GM18861 (cell line): Measurements from ENCODE around the gene HEPACAM2.
A peak's percentile ranks its signal among the peaks of the same experiment; 100 is the strongest.

Source experiments
- ATAC-seq: cut with Tn5 transposase; IDR thresholded peaks from one replicate; pipeline ENCODE4 v1.9.1; 2021; ENCODE audit not compliant: unreplicated experiment

The HEPACAM2 gene

DNA sequence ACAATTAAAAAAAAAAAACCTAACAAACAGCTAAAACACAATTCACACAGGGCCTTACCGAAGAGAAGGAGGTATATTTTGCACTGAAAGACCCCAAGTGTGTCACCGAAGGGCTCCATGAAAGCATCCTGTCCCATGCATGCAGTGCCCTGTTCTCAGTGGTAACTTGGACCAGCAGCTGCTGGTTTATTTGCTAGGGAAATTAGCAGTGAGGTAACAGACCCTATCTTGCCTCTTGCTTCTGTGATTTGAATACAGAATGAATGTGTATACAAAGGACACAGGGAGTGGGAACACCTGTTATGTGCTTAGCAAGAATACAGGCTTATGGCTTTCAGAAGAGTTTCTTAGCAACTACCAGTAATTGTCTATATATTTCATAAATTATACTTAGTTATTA is at the start of gene HEPACAM2:
Gene HEPACAM2 (minus strand): TSS at position 160 of the 400 bp plus-strand sequence.
- no peak for ATAC-seq

DNA sequence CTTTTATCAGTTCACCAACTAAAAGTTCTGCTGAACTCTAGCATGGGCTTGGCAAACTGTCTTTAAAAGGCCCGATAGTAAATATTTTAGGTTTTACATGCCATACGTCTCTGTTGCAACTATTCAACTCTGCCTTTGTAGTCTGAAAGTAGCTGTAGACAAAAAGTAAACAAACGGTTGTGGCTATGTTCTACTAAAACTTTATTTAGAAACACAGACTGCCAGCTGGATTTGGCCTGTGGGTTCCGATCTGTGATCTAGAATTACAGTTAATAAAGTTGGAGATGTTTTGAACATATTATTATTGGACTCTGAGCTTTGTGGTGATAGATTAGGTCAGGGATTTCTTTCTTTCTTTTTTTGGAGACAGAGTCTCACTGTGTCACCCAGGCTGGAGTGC is 39.0 kb upstream of the HEPACAM2 start:
- ATAC-seq: no peak

DNA sequence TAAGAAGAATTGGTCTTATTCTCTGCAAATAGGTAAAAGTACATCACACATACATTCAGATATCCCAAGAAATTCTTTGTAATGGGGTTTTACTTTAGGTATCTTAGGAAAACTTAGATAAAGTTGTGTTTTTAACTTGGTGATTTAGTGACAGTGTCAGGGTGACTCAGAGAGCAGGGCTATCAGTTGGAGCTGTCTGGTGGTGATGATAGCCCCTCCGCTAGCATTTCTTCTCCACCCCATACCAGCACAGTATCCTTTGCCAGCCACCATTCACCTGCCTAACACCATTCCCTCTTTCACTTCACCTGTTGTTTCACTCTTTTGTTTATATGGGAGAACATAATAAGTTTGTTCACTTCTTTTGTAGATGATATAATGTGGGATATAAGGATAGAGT is 36.3 kb upstream of the HEPACAM2 start:
- ATAC-seq: no peak

DNA sequence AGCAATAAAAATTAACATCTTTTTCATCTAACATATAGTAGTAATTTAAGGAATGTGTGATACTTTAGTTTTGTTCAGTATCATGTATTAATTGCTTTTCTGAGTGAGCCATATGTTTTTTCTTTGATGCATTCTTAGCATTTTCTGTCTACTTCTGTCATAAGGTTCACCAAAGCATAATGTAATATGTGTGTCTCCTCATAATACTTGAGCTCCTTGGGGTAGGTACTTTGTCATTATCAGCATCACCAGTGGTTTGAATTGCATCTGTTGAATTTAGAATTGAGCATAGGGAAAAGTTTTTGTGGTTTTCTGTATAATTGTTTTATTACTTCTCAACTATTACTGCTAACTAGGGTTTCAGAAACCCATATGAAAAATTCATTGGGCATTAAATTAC is 32.4 kb upstream of the HEPACAM2 start:
- ATAC-seq: no peak

DNA sequence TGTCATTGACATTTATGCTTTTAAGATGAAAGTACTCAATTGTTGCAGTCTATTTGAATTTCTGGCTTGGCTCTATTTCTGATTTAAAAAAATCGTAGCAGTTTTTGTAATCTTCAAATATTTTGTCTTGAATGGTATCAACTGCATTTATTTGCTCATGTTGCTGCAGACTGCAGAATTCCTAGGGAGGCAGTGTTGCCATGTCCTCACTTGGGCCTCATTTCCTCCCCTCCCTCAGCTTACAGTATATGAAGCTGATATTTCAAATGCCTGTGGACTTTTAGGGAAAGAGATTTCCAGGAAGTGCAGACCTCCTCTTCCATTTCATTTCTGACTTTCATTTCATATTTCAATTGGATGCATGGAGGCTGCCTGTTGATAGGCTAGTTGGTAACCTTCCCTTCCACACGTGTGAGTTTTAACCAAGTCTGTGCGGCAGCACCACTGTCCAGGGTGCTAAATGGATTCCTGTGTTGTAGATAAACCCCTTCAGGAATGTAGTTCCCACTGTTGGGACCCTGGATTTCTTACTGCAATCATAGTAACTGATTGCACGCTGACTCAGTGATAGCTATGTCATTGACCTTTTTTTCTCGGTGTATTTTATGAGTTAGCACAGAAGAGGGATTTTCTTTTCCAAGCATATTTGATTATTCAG is 23.4 kb upstream of the HEPACAM2 start:
- ATAC-seq: no peak

DNA sequence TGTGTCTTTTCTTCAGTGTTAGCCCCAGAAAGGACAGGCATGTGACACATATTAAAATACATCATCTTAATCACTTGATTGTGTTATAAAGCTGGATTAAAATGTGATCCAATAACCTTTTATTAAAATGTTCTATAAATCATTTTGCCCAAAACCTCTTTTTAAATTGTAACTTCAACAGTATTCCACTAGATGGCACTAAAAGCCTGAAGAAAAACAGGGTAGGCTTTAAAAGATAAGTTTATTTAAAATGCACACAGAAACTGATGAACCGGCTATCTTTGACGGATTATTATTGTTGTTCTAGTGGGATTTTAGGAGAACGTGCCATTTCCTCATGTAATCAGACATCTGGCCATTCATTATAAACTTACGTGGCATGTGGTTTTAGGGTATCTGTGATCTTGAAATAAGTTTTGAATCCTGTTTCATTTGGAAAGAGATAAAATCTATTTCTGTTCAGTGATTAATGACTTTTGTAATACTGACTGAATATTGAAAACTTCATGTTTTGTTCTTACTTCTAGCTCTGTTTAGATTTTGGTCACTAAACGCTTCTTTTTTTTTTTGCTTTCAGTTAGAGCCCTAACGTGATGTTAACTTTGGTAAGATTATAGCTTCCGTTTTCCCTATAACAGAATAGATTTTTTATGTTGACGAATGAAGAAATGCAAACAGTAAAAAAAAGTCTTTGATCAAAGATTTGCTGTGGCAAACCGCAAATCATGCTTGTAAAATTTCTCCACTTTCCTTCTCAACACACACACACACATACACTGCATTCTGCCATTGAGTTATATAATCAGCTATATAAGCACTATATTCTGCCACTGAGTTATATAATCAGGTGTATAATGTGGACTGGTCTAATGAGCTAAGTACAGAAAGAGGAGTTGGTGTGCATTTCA is 19.5 kb upstream of the HEPACAM2 start:
- ATAC-seq: no peak

DNA sequence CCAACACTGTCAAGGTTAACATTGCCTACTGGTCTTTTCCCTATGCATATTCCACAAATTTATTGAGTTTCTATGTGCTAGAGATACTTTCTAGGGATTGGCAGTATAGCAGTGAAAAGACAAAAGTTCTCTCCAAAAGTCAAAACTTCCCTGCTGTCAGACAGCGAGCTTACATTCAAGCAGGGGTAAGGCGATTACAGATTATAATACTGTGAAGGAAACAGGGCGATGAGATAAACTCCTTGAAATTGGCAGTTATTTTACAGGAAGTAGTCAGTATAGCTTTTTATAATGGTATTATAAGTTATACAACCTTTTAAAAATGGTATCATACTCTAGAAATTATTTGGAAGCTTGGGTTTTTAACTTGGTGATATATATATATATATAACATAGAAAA is 15.8 kb upstream of the HEPACAM2 start:
- no peak for ATAC-seq

DNA sequence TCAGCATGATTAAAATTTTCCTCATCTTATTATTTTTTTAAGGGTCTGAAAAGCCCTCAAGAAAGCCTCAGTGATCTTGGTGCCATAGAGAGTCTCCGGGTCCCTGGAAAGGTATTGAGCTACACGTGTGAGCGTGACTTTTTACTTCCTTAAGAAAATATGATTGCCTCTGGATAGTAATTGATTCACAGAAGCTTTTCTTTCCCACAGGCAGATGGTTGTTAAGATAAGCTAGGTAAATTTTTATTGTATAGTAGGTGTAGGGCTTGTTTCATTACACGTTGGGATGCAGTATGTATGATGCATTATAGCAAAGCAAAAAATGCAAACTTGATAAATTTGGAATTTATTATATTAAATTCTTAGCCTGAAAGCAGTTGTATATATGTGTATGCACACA is 13.6 kb upstream of the HEPACAM2 start:
- no peak for ATAC-seq

DNA sequence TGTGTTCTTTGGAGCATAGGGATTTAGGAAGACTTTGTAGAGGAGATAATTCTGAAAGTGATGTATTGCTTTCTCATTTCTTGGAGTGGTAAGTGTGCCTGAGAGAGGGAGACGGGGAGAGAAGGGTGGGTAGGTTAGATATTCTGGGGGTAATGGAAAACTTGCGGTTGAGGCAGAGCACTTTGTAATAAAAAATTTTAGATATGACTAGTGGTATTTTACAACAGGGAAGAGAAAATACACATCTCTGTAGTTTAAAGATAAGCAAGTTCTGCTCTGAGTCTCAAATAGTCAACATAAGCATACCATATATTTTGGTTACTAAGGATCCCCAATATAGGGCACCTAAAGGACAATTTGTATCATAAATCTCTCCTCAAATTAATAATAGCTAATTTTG is 12.5 kb upstream of the HEPACAM2 start:
- ATAC-seq: no peak

DNA sequence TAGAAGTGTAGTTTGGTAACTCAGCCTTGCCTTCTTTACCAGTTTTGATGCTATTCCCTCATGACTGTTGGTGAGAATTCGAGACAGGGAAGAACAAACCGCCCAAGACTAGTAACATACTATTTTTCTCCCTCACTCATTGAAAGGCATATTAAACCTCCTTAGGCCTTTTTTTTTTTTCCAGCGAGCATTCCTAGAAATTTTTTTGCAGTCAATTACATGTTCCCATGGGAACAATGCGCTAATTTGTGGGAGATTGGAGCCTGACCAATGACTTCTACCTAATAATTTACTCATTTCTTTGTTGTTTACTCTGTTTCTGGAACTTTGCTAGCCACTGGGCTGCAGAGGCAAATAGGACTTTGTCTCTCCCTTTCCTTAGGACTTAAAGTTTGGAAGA is 11.9 kb upstream of the HEPACAM2 start:
- ATAC-seq: no peak

DNA sequence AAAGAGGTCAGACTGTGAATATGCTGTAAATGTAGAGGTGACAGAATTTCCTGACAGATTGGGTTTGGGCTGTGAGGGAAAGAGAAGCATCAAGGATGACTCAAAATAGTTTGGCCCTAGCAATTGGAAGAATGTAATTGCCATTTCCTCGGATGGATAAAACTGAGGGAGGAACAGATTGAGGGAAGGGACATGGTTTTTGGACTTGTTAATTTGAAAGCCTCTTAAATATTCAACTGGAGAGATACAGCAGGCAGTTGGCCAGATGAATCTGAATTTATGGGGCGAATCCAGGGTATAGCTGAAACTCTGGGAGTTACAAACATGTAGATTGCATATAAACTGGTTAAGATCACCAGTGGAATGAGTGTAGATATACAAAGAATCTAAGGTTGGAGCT is 9.3 kb upstream of the HEPACAM2 start:
- no peak for ATAC-seq

DNA sequence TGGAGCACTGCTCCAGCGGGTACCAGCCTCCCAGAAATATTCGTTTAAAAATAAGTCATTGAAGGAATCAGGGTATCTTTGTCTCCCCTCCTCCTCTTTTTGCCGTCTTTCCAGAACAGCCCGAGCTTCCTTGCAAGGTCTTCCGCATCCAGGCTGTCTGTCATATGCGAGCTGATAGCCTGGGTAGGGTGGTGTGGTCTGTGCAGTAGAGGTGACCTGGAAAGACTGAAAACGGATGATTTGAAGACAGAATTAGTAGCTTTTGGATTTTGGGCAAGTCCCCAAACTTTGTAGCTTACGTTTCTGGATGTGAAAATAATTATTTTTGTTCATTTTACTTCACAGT is 6.4 kb upstream of the HEPACAM2 start:
- ATAC-seq: no peak

DNA sequence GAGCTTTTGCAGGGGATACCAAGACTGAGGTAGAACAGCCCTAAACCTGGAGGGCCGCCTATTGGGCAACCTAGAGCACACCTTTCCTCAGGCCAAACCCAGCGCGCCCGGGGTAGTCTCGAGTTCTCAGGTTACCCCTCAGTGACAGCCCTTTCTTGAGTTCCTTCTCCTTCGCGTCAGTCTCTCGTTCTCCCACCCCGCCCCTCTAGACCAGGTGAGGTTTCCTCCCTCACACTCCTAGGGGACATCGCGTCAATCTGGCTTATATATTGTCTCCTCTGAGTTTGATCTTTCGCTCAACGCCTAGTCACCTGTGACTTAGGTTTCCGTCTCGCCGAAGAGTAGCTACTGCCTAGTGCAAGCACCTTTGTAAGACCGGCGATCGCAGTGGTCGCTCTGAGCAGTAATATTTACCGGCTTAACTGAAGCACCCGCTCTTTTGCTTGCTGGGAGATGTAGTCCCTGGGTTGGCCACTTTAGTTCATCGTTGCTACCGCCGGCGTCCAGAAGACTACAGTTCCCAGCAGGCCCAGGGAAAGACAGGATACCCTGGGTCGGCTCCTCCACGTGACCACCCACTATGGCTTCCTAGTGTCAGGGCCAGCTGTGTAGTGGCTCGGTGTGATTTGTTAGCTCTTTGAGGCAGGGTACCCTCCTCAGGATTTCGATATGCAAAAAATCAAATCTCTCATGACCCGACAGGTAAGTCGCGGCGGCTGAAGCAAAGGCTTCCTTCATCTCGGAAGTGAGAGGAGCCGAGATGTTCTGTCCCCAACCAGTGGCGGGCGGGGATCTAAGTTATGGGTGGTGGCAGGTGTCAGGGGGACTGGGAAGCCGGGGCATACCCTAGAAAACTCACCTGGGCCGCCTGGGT is 5.8 kb upstream of the HEPACAM2 start, which contains the start of gene VPS50:
Gene VPS50 (plus strand): TSS at position 568 of the 874 bp plus-strand sequence. CDS start 102 bp downstream, at position 670.
- ATAC-seq: peak; percentile 99

DNA sequence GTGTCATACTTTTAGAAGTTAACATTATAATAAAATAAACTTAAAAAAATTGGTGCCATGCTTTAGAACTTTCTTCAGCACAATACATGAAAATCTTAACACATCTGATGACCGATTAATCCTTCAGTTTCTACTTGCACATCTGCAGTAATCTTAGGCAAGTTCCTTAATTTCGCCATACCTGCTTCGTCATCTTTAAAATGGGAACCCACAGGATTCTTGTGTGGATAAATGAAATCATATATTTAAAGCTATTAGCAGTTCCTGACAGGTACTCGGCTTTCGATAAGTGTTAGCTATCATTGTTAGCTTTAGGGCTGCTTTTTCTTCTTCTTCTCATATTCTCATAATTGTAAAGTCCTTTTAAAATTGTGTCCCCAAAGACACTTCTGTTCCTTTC is 5.0 kb upstream of the HEPACAM2 start:
- ATAC-seq: no peak

DNA sequence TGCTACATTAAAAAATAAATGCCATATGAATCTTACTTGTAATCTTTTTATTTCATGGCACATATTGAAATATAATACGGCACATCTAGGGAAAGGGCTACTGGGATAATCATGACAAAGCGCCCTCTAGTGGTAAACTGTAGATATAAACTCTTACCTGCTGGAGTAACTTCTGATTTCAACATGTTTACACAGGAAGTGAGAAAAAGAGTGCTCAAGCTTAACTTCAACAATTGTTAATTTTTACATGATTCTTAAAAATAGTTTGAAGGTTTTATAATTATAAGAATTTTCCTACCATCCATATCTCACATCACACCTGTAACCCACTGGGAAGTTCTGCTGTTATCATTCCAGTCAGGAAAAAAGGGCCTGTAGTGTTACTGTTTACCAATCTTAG is 2.0 kb upstream of the HEPACAM2 start:
- ATAC-seq: peak; percentile 29

DNA sequence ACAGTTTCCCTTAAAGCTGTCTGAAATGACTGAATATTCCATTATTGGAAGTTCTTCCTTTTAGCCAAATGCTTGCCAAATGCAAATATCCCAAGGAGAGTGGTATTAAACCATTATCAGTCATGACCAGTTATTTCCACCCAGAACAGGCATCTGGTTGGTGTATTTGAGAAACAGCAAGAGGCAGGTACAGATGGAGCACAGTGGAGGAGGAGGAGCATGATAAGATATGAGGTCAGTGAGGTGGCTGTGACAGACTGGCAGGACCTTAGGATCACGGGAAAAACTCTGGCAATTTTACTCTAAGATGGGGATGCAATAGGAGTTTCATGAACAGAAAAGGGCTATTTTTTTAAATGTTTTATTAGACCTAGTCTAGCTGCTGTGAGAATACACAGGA is 6.4 kb downstream of the HEPACAM2 start:
- ATAC-seq: no peak

DNA sequence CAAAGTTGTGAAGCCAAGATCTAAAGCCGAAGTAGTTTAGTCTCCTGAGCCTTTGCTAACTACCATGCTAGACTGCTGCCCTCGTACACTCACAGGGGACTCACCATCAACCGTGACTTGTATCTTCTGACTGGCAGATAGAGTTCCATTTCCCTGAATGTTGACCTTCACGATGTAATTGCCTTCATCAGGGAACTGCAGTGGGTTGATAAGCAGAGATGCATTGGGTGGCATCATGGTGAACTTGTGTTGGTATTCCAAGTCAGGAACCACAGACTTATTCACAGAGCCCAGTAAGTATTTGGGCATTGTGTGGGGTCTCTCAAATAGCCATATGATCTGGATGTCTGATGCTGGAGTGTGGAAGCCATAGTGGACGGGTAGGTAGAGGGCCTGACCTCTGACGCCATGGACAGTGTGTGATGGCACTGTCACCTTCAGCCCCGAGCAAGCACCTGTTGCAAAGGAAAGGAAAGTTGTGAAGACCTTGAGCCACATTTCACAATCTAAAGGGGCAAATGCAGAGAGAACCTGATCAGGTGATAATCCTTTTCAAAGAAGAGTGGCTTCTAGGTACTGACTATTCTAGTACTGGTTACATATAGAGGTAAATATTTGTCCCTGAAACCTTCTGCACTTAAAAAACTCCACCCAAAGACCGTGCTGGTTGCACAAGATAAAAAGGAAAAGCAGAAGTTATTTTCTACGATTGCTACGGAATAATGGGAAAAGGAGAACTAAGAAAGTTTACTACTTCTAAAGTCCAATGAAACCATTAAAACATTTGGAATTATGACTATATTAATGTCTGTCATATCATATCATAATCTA is 7.1 kb downstream of the HEPACAM2 start:
- no peak for ATAC-seq

DNA sequence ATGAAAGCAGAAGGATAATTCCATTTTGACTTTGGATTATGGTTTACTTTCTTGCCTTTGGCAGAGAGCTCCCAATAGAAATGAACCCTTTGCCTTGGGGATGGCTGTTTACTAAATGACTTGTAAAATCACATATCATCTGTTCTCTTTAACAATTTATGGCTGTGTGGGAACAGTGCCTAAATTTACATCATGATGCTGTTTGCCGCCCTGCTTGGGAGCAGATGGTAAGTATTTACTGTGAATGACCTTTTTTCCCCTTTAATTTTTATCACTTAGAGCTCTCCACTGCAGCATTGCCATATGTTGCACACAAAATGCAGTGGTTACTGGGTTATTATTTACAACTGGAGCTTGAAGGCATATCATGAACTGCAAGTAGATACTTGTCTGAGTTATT is 13.4 kb downstream of the HEPACAM2 start:
- no peak for ATAC-seq

DNA sequence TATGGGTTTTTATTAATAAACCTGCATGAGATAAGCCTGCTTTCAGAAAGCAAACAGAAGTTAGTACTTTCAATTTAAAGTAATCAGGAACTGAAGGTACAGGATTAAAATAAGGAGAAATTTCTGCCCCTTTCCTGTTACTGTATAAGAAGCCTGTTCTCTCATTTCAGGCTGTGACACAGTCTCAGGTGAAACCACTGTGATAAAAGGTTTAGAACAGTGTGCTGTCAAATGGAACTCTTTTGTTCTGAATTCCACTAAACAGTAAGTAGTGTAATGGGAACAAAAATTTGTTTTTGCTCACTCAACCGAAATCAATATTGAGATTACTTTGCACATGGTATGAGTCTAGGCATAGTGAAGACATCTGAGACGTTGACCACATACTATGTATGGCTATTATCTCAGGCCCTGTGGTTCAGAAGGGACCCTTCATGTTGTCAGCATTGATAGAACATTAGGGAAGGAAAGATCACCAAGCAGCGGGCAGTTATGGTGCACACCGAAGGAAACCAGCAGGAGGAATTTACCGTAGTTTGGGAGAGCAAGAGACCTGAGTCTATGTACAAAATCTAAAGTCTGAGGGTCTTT is 14.9 kb downstream of the HEPACAM2 start:
- no peak for ATAC-seq

DNA sequence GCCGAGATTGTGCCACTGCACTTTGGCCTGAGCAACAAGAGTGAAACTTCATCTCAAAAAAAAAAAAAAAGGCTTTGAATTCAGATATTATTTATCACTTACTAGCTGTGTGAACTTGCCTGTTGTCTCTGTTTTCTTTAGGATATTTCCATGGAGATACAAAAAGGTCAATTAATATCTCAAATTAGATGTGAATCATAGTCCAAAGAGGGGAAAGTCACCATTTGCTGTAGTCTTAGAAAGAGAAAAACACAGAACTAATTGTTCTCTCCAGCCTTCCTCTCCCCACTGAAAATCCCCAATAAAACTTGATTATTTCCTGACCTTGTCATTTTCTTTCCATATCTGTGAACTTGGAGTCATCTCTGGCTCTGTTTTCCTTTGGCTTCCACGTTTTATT is 21.2 kb downstream of the HEPACAM2 start:
- ATAC-seq: no peak
